NCI-H526 (cell line): ENCODE data around the gene HMX1.

Source experiments
- DNase-seq, 2 experiments: peaks; one replicate each; lab custom pipeline; 2025; lab: John Stamatoyannopoulos, UW

The HMX1 gene

DNA sequence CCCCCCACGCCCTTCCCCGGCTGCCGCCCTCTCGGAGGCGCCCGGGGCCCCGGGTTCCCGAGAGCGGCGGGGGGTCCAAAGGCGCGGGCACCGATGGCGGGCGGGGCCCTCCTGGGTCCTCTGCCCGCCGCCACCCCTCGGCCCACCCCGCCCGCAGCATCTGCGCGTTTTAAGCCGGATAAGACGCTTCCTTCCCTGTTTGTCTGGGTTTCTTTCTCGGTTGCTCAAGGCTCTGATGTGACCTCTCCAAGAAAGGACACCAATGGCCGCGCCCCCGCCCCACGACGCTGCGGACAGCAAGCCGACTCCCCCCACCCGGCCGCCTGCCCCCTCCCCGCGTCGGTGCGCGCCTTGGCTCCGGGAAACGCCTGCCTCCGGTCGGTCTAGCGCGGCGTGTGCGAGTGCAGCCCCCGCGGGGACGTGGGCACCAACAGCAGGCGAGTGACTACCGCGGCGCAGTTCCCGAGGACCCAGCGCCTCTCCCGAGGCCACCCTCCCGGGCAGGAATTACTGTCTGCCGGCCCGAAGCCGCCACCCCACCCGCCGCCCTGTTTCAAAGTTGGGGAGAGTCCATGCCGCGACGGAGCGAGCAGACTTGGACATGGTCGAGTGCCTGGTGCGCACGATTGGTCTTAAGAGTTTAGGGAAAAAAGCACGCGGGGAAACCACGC is 21.1 kb upstream of the HMX1 start:
- DNase-seq = no peak

DNA sequence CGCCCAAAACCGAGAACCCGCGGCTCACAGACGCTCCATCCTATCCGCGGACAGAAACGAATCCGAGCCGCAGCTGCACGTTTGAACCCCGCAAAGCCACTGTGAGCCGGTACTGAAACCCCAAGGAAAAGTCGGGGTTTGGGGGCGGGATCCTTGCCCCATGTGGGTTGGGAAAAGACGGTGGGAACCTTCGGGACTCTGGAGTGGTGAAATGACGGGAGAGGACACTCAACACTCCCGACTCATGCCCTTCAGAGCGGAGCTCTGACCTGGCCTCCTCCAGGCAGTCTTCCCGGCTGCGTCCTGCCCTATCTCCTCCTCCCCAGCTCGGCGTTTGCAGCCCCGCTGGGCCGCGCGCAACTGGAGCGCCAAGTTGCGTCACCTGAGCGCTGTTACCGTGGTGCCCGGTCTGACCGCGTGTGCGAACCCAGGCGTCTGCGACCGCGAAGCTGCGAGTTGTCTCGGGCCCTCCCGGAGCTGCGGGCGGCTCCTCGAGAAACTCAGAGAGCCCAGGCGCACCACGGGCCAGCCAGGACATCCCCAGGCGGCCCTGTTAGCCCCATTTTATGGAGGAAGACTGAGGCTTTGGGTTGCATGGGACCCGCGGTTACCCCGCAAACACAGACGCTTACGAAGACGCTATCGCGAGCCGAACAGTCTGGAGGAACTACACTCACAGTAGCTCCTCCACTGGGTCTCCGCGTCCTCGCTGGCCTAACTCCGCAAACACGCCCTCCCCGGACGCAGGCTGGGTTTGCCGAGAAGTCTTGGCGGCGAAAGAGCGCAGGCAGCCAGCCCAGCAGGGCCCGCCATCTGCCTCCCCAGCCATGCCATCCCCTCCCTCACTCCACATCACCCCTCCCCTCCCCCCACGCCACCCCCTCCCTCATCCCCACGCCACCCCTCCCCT is 20.3 kb upstream of the HMX1 start:
- no peak for DNase-seq

DNA sequence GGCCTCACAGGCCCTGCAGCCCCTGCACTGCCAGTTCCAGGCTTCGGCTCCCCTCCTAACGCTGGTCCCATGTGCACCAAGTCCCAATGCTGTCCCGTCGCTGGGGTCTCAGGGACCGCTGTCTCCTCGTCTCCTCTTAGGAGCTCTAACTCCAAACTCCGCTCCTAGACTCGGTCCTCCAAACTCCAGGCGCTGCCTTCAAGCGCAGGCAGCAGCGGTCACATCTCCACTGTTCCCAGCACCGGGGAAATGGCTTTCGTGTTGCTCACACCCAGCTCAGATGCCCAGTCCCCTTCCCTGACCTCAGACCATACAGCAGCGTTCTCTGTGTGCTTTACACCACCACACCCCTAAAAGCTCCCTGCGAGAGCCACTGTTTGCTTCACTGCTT is 19.6 kb upstream of the HMX1 start:
- DNase-seq = no peak

DNA sequence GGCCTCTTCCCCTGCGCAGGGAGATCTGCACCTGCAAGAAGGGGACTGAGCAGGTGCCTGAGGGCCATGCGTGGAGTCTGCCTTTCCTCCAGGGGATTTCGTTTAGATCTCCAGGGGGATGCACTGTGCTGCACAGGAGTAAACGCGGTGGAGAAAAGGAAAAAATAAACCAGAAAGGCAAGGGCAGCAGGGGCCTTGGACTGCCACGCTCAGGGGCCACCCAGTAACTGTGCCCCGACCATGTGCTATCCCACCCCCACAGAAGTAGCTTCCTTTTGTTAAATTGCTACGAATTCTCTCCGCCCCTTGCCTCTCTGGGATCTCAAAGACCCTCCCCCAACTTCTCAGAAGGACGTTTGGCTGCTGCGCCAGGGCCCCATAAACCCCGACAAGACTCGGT is 17.2 kb upstream of the HMX1 start:
- DNase-seq = no peak

DNA sequence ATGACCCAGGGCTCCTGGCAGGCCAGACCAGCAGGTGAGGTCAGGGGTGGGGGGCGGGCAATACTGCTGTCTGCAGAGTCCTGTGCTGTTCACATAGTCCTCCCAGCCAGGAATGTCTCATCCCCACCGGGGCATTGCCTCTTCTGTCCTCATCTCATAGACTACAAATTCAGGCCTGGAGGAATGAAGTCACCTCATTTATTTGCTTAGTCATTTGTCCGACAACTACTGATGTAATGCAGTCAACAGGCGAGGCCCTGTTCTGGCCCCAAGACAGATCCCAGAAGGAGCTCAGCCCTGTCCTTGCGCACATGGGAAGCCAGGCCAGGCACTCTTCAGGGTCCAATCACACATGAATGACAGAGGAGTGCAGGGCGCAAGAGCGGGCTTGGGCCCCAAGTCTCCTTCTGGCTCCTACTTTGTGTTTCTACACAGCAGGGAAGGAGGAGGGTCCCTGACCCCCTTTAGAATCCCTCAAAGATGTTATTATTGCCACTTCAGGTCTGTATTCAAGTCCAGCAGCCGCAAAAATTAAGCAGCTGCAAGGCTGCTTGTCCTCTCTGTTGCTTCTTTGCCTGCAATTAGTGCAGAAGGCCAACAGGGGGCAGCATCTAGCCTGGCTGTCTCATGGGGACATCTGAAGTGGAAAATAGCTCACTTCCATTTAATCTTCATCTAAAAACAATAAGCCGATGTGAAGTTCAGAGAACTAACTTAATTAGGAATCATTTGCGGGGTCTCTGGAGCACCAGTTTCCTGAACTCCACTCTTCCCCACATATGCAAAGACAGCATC is 15.2 kb upstream of the HMX1 start:
- DNase-seq = no peak

DNA sequence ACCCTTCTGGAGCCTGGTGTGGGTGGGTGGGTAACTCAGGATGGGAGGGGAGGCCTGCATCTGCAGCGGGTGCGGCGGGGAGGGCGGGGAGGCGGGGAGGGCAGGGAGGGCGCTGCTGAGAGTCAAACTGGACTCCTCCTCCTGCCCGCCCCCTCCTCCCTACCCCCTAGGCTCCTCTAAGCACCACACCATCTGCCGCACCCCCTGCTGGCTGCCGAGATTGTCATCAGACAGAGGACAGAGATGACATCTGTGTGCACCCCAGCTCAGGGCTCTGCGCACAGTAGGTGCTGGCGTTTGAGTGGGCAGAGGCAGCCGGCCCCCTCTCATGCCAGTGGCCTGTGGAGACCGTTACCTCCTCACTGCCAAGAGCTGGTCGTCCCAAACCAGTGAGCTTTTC is 10.6 kb upstream of the HMX1 start:
- DNase-seq = no peak

DNA sequence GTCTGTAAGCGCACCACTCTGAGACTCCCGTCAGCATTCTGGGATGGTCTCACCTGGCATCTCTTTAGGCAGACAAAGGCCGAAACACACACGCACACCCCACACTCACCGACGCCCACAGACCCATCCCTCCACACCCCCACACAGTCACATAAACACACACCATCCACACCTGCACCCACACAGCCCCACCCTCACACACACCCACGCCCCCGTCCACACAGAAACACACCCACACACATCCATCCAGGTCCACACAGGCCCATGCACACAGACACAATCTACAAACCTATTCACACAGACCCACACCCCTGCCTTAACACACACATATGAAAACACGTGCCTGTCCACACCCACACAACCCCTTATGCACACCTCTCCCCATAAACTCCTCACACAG is 9.2 kb upstream of the HMX1 start:
- DNase-seq = no peak

DNA sequence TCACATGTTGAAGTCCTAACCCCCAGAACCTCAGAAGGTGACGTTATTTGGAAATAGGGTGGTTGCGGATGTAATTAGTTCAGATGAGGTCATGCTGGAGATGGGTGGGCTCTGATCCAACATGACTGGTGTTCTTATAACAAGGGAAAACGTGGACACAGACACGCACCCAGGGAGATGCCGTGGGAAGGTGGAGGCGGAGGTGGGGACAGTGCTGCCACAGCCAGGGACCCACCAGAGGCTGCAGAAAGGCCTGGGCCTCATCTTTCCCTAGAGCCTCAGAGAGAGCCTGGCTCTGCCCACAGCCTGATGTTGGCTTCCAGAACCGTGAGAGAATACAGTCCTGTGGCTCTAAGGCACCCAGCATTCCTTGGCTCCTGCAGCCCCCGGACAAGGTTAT is 7.9 kb upstream of the HMX1 start:
- DNase-seq = no peak

DNA sequence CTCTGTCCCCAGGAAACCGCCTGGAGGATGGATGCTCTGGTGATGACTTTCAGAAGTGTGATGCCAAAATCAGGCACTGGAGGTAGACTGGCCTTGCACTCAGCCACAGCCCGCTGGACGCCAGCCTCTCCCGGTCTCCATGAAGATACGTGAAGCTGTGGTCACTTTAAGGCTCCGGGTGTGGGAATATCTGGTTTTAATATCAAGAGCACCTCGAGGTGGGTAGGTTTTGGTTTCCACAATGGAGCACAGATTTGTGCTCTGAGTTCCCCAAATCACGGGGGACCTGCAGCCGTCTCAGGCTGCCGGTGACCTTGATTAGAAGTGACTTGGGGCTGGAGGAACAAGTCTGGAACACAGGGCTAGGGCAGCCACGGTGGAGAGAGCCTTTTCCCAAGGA is 6.8 kb upstream of the HMX1 start:
- no peak for DNase-seq

DNA sequence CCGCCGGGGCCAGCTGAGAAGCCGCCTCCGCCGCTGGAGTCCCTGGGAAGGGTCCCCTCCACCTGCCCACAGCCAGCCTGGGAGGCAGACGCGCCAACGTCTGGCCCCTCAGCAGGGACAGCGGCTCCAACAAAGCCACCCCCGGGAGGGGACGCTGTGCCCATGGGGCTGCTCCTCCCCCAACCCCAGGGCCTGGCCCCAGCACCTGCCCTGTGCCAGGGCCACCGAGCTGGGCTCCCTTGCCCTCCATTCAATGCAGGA is 6.1 kb upstream of the HMX1 start:
- no peak for DNase-seq

DNA sequence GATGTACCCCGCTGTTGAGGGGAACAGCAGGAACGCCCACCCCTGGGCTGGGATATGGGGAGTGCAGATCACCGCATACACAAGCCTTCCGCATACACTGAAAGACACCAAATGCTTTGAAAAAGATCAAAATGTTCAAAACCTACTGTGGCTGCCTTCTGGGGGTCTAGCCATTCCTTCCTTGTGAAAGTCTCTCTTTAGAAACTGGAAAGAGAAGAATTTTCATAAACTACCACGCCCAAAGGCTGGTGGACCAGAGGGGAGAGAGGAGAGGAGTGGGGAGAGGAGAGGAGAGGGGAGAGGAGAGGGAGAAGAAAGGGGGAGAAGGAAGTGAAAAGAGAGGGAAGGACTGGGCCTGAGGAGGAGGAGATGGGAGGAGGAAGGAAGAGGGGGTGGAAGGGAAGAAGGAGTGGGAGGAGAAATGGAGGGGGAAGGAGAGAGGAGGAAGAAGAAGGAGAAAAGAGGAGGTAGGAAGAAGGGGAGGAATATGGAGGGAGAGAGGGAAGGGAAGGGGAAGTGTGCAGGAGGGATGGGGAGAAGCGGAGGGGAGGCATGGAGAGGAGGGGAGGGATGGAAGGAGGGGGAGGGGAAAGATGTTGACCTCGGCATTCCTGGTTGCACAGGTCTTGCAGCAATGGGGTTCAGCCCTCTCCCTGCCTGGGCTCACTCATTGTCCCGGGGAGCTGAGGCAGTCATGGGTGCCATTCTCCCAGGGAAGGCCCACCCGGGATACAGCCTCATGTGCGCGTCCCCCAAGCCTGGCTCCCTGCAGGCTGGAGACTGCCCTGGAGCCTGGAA is 5.5 kb upstream of the HMX1 start:
- DNase-seq = no peak

DNA sequence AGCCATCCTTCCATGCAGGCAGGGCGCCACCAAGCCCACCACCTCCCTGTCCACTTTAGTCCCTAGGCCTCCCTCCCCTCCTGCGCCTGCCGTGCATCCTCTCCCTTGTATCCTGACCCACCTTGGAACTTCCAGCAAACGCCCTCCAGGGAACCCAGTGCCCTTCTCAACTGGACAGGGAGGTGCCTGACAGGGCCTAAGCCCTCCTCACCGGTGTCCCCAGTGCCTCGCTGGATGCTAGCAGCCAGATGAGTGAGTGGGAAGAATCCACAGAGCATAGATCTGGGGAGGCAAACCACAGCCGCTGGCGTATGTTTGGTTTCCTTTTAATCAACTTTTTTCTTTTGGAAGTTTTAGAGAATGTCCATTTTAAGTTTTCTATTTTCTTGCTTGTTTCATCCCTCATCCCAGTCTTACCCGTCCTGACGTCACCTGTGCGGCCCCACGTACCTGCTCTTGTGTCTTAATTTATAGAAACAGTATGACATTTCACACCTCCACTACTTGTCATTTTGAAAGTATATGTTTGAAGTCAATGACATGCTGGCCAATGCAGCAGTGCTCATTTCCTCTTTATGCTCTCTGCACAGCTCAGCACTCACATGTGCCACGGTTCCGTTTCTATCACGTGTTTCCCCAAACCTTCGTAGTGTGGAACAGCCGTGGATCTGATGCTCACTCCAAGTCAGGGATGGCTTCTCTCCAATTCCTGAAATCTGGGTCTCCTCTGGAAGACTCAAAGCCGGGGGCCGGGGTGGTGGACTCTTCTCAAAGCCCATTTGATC is 3.4 kb upstream of the HMX1 start:
- DNase-seq = no peak

DNA sequence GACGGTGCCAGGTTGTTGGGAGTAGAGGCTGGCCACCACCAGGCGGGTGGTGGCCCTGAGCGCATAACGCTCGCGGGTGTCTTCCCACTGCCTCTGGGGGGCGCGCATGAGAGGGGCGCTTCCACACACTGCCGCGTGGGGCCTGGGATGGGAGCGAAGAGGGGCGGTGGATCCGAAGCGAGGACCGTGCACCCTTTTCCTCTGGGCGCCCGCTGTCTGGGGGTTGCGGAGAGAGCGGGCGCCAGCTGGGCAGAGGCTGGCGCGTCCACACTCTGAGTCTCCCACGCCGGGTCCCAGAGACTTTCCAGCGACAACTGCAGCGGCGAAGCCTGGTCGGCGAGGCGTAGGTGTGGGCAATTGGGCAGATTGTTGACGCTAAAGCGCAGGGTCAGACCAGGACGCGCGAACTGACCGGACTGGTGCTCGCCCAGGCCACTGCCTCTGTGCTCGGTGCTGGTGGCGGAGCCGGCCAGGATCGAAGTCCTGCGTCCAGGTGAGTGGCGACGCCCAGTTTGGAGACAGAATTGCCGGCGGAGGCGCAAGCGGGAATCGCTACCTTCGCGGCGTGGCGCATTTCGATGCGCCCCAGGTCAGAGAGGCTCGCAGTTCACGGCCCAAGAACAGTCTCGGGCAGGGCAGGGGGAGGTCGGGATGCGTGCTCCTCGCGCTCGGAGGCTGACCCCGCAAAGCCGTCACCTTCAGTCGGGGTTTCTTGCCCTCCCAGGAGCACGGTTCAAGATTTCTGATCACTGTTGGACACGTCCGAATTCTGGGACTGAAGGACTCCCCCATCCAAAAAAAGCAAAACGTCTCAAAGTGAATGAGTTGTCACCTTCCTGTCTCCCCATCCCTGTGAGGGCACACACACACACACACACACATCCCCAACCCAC is 2.6 kb upstream of the HMX1 start:
- DNase-seq = no peak

DNA sequence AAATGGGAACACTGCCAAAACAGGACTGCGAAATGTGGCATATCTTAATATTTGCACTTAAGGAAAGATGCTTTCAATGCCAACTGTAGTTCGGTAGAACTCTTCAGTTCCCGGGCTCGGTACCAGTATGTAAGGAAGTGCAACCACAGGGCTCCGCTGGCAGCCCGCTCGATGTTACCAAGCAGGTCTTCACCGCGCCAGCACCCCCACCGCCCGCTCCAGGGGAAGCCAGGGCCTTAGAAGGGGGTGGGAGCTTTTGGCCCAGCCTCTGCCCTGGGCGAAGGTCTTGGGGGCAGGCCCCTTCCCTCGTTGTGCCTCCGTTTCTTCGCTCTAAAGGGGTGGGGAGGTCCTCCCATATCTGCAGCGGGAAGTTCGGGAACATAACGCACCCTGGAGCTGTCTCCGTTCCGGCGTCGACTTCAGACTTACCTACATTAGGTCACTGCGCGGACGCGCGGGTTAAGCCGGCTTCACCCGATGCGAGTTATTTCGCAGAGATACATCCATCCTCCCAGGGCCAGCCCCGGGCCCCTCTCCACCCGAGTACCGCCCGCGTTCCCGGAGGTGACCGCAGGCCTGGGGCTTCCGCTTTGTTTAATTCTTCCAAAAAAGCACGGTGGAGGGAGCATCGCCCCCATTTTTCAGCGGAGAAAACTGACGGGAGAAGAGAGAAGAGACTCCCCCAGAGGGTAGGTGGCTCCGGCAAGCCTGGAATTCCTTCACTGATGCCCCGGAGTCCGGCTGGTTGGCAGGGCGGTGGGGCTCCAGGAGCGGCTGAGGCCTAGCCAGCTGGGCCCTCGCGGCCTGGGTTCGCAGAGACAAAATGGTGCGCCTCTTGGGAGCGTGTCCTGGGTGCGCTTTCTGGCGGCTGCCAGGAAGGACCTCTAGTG is 1.0 kb upstream of the HMX1 start:
- no peak for DNase-seq

DNA sequence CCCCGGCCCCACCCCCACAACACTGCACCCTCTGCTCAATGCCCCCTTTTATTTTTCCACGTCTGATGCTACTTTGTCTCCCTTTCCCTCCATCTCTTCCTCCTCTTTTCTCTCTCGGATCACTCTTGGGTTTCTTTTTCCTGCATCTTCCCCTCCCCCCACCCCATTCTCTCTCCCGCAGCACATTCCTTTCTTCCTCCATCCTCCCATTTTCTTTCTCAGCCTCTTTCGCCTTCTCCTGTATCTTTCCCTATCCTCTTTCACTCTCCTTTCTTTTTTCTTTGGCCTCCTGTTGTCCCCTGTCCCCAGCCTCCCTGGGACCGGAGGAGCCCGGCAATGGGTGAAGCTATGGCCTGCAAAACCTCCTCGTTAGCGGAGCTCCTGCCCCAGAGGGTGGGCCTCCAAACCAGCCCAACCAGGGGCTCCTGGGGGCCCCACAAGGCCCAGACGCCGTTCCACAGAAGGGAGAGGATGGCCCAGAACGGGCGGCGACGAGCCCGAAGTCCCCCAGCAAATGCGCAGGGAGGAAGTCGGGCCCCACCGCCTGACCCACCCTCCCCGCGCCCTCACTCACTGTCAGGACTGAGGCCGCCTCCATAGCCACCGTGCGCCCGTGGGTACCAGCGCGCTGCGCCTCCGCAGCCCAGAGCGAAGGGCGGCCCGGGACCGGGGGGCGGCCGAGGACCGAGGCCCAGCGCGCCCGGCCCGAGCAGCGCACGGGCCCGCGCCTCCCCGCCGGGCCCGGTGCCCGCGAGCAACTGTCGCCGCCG is 807 bp downstream of the HMX1 start:
- DNase-seq = no peak

DNA sequence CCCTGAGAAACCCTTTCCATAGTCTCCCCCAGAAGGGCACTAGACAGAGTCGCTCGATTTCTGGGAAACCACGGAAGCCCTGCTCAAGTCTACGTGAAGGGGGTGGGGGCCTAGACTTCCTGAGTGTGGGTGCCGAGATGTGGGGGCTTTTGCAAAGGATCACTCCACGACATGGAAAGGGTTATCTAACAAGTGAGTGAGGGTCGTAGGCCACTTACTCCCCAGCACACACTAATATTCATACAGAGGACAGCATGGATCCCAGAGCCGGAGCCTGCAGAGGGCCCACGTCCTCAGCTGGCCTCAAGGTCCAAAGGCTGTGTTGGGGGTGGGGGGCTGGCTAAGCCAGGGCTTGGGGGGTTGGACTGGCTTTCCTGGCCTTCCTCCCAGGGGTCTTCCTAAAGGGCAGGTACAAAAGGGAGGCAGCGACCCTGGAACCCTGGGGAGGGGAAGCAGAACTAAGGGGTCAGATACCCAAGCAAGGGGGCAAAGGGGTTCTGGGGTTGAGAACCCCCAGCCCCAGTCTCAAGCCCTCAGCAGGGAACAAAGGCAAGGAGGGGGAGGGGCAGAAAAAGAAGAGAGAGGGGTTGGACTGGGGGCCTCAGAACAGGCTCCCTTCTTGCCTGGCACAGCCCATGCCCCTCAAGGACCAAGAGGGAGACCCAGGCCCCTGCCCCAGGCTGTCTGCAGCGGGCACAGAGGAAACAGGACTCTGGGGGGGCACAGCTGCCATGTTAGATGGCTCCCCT is 1.6 kb downstream of the HMX1 start:
- DNase-seq = no peak

DNA sequence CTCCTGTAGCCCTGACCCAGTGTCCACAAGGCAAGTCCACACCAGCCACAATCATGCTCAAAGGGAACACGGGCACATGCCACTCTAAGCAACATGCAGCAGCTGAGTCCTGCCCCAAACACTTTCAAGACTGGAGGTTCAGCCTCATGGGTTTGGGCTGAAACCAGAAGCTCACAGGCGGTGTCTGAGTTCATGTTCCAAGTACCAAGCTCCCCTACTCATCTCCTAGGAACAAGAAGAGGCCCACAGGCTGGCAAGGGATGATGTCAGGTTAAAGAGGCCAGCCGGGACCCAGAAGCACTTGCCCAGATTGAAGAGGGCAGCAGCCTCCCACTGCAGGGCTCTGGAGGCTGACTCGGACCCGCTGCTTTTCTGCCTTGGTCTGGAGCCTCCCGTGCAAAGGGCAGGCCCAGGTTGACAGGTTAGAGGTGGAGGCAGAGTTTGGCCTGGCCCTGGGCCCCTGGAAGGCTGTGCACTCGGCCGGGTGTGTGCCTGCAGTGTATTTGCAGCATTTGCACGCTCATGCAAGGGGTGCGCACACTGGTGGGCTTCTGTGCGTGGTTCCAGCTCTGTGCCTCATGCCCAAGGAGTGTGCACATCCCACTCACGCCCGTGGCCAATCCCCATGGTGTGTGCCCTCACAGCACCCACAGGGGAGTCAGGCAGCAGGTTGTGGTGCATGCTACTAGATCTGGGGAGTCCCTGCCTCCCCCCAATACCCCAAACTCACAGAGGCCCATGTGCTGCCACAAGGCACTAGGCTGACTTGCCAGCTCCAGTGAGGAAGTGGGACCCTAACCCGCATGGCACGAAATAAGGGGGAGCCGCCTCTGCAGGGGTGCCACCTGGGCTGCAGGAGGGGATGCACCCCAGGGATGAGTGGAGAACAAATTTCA is 2.4 kb downstream of the HMX1 start:
- DNase-seq = no peak
